GM21528 (cell line): Measurements from ENCODE around the gene CT45A2.
"Not testable (repeated sequence)": the region's sequence is repeated elsewhere in the genome, so short reads cannot be mapped to it uniquely, and the experiment has no call there.

Experiments used
- ATAC-seq: cut with Tn5 transposase; IDR thresholded peaks from one replicate; pipeline ENCODE4 v1.9.1; 2021; ENCODE audit warnings: mild to moderate bottlenecking, moderate library complexity; ENCODE audit not compliant: unreplicated experiment, low FRiP score

CT45A2 gene

GRCh38 chrX:135819912-135820311 is at the start of gene CT45A2:
Gene CT45A2 (minus strand): TSS chrX:135820012. CDS start chrX:135816265, 3,747 bp downstream.
- not testable (repeated sequence) for ATAC-seq

- not testable (repeated sequence) for ATAC-seq
Observed at GRCh38 chrX:135854438-135854837, 34.6 kb upstream of the CT45A2 start, which contains the start of gene CT45A8. Gene CT45A8 (minus strand): TSS chrX:135854538. CDS start chrX:135850783, 3,755 bp downstream.

DNA sequence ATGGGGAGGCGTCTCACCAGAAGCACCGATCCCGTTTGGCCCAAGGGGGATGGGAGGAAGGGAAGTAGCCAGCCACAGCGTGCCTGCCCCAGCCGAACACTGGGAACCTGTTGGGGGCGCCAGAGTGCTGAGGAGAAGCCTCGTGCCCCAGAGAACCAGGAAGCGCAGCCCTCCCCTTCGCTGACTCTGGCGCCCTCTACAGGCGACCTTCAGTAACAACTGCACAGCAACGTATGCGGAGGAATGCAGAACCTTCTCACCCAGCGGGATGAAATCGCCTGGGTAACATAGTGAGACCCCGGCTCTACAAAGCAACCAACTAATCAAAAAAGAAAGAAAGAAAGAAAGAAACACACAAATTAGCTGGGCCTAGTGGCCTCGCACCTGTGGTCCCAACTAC is 17.4 kb upstream of the CT45A2 start, which contains the start of gene CT45A7:
TSS of gene CT45A7 (minus strand) at position 101 of the 400 bp plus-strand sequence. CDS start 3,747 bp downstream, outside the sequence.
- not testable (repeated sequence) for ATAC-seq

GRCh38 chrX:135802687-135803086 is 17.1 kb downstream of the CT45A2 start, which contains the start of gene CT45A6:
Gene CT45A6 (minus strand): TSS chrX:135802787. CDS start chrX:135798993, 3,794 bp downstream.
- not testable (repeated sequence) for ATAC-seq

- not testable (repeated sequence) for ATAC-seq
Observed at GRCh38 chrX:135785403-135785802, 34.4 kb downstream of the CT45A2 start, which contains the start of gene CT45A5. Gene CT45A5 (minus strand): TSS chrX:135785503. CDS start chrX:135781729, 3,774 bp downstream.

DNA sequence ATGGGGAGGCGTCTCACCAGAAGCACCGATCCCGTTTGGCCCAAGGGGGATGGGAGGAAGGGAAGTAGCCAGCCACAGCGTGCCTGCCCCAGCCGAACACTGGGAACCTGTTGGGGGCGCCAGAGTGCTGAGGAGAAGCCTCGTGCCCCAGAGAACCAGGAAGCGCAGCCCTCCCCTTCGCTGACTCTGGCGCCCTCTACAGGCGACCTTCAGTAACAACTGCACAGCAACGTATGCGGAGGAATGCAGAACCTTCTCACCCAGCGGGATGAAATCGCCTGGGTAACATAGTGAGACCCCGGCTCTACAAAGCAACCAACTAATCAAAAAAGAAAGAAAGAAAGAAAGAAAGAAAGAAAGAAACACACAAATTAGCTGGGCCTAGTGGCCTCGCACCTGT is 51.7 kb downstream of the CT45A2 start, which contains the start of gene CT45A3:
TSS of gene CT45A3 (minus strand) at position 101 of the 400 bp plus-strand sequence. CDS start 3,747 bp downstream, outside the sequence.
- ATAC-seq, result not testable (repeated sequence)
